ENCODE measurements around the gene EPHA6.
"Not testable (repeated sequence)": the region's sequence is repeated elsewhere in the genome, so short reads cannot be mapped to it uniquely, and the experiment has no call there.

Gene EPHA6

DNA sequence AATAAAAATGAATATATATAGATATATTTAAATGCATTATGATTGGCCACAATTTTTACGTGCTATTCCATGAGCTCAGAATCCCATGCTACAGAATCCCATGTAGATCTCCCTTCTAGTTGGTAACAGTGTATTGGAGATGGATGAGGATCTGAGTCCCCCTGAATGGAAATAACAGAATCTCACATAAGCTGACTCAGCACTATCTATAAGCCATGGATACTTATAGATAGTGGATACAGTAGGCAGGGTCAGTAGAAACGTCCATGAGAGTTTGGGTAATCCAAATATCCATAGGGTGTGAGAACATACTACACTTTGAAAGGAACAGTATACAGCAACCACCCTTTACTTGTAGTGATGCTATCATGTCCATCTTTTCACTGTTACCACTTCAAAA lies 375.4 kb downstream of the EPHA6 start:
- DNase-seq = no peak

- DNase-seq = no peak
Measured at GRCh38 chr3:97197083-97197482, 382.7 kb downstream of the EPHA6 start.

DNA sequence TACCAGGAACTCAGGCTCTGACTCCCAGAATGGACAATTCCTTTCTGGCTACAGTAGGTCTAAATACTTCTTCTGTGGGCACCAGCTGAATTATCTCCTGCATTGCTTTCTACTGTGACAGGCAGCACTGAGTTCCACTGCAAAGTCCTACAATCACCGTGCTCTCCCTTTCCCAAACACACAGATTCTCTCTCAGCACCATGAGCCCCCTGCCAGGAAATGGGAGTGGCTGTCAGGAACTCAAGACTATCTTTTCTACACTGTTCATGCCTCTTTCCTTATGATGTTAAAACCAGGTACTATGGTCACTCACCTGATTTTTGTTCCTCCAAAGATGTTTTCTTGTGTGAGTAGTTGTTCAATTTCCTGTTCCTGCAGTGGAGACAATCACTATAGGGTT lies 383.4 kb downstream of the EPHA6 start:
- no peak for DNase-seq

- no peak for DNase-seq
Measured at GRCh38 chr3:97200387-97200786, 386.0 kb downstream of the EPHA6 start.

DNA sequence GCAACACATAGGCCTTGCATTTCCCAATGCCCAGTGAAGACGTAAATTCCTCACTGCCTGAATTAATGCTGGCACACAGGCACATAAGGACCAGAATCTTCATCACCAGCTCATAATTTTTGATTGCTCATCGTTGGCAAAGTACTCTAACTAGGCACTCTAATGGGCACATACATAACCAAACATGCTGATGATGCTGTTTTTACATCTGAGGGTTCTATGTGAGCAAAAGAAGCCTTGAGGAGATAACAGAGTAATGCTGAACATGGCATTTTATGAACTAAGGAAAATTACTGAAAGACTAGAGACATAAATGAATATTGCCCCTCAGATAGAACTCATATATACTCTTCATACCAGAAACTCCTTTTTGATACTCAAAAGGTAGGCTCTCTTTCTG lies 387.4 kb downstream of the EPHA6 start:
- no peak for DNase-seq

GRCh38 chr3:97228966-97229365 lies 414.6 kb downstream of the EPHA6 start:
- no peak for DNase-seq

GRCh38 chr3:97230486-97230885 lies 416.1 kb downstream of the EPHA6 start:
- DNase-seq = no peak

- DNase-seq = no peak
Measured at GRCh38 chr3:97232393-97233034, 418.1 kb downstream of the EPHA6 start.

GRCh38 chr3:97235179-97235578 lies 420.8 kb downstream of the EPHA6 start:
- DNase-seq = no peak

DNA sequence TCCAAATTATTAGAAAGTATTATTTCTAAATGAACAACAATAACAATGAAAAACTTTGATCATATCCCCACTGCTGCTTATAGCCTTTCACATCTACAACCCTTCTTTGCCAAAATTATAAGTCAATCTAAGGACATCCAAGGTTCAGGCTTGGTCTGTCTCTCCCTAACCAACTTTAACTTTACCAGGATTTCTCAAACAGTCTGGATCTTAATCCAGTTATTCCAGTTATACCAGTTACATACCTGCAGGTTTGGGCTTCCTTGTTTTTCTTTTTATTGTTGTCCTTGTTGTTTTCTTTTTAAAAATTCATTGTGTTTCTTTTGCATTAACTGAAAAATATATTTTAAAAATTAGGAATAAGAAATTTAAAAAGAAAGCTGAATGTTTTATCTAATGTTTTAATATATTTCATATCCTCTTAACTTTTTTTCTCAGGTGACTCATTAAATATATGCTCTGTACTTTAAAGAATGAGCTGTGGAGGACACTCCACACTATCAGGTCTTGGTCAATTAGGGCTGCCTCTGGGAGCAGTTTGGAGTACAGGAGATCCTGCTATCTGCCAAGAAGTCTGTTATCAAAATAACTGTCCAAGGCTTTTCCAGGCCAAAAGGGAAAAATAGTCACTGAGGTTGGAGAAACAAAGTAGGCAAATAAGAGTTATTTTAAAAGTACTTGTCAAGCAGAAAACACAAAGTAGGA lies 421.4 kb downstream of the EPHA6 start:
- DNase-seq = no peak

DNA sequence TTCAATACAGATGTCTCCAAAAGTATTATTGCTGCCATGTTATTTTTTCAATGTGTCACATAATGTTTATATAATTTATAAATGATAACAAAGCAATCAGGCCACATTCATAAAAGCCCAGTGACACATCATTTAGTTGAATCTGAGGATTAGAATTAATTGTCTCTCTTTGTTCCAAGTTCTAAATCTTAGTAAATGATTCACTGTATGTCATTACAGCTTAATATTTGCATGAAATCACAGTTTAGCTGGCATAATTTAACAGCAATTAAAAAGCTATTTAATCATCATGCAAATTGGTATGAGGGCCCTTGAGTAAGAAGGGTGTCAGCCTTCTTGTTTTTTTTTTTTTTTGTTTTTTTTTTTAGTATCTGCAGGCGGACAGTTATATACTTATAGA lies 427.0 kb downstream of the EPHA6 start:
- DNase-seq = no peak

GRCh38 chr3:97245201-97245910 lies 431.0 kb downstream of the EPHA6 start:
- no peak for DNase-seq

DNA sequence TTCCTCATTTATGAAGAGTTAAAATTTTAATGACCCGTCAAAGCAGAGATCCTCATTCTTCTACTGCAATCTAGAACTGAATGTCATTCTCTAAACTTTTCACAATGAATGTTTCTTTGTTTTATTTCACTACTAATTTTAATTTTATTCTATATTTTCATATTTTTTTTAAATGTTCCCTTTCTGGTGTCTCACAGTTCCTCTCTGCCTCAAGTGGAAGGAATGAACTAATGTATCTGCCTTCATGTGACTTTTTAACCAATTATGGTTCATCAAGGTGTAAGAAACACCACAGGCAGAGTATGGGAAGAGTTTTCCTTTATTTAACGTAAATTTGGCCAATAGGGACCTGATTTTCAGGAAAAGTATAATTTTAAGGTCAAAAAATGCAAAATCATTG lies 441.7 kb downstream of the EPHA6 start:
- DNase-seq = no peak

DNA sequence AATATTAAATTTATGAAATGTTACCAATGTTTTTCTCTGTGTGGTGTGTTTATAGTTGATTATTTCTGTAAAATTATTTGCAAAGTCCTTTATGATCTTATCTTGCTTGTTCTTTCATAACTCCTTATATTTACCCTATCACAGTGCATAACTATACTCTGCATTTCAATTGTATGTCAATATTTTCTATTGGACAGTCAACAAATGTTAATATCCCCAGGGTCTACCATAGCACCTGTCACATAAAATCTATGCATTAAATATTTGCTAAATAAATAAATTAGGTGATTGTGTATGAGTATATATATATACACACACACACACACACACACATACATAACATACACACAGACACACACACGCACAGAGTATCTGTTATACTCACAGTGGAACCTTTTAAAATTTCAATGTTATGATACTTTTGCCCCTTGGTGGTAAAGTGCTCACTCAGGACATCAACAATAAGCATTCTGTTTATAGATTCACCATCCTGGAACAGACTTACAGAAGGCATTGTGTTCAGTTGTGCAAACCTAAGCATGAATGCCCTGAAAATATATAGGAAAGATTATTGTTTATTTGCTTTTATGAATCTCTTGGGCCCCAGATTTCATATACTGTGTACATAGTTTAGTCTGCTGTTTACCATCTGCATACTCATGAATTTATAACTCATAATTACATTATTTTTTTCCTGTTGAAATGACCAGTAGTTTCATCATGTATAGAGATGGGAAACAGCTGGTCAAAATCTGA lies 443.7 kb downstream of the EPHA6 start:
- no peak for DNase-seq

GRCh38 chr3:97259263-97259662 lies 444.9 kb downstream of the EPHA6 start:
- DNase-seq = no peak

DNA sequence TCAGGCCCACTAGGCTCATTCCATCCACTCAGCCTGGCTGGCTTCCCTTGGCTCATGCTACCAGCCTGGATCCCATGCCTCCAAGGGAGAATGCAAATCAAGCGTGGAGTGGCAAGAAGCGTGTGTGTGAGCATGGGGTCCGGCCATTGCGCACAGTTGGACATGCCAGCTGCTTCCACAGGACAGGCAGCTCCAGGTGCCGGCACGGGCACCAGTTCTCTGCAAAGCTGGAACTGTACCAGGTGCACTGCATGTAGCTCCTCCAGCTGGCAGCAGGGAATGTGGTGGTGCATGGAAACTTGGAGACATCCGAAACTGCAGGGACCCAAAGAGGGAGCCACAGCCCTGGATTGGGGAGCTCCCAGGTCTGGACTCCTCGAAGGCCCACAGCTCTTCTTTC lies 449.8 kb downstream of the EPHA6 start:
- no peak for DNase-seq

DNA sequence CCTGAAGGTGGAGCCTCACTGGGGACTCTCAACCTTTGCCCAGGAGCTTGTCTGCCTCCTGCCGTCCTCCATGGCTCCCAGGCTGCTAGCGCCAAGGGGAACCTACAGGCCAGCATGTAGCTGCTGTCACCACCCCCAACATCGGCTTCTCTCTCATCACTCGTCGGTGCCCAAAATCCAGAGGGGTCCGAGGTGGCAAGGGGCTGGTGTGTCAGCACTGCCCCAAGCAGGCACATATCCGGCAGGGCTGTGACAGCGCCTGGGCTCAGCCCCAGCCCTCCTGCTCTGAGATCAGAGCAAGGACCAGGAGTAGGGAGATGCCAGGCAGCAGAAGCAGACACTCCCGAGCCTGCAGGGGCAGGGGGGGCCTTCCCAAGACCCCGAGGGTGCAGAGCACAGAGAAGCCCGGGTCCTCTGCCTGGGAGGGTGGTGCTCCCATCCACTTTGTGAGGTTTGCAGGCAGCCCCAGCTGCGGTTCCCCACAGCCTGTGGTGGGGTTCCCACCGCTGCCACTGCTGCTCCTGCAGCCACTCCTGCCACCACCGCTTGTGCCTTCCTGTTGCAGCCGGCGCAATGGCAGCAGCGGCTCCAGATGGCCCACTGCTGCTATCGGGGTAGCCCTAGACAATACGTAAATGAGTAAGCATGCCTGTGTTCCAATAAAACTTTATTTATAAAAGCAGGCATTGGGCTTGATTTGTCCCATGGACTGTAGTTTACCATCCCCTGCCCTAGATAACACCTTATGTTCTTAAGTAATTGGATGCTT lies 451.0 kb downstream of the EPHA6 start:
- DNase-seq = no peak

GRCh38 chr3:97269202-97269601 lies 454.8 kb downstream of the EPHA6 start:
- DNase-seq = no peak

DNA sequence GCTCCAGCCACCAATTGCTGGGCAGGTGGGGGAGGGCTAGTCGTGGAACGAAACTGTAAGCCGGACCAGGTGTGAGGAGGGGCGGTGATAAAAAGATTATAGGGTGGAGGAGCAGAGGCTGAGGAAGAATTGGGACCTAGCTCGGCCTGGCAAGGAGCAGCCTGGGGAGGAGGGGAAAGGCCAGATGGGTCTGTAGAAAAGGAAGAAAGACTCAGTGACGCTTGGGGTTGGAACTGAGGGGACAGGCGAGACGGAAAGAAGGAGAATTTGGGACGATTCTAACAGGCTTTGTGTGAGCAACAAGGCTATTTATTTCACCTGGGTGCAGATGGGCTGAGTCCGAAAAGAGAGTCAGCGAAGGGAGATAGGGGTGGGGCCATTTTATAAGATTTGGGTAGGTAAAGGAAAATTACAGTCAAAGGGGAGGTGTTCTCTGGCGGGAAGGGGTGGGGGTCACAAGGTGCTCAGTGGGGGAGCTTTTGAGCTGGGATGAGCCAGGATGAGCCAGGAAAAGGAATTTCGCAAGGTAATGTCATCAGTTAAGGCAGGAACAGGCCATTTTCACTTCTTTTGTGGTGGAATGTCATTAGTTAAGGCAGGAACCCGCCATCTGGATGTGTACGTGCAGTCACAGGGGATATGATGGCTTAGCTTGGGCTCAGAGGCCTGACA lies 462.6 kb downstream of the EPHA6 start:
- DNase-seq = not testable (repeated sequence)

DNA sequence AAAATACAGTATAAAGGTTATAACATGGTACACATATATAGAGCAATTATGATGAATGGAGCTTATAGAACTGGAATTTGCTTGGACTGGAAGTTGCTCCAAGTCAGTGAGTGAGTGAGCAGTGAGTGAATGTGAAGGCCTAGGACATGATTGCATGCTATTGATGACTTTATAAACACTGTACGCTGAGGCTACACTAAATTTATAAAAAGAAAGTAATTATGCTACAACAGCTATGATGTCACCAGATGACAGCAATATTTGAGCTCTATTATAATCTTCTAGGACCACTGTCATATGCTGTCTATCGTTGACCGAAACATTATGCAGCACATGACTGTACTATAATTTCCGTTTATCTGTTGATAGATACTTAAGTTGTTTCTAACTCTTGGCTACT lies 463.3 kb downstream of the EPHA6 start:
- DNase-seq = no peak

- no peak for DNase-seq
Measured at GRCh38 chr3:97278506-97278905, 464.1 kb downstream of the EPHA6 start.

DNA sequence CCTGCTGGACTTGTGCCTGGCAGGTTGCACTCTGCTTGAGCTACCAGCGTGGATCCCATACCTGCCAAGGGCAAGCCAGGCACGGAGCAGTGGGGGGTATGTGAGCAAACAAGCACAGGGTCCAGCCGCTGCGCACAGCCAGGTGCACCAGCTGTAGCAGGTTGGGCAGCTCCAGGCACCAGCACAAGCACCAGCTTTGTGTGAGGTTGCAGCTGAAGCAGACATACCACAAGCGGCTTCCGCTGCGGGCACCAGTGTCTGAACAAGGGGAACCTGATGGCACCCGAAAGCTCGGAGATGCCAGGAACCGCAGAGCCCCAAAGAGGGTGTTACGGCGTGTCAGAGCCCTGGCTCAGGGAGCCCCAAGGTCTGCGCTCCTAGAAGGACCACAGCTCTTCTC lies 477.5 kb downstream of the EPHA6 start:
- DNase-seq = no peak

Data from fibroblast of upper back skin (primary cell).